ENCODE data around the gene ZCCHC18. TPM values are rescaled to one million over a fixed set of nuclear protein-coding genes. Genes with fewer than 3 reads are reported as not detected.

Gene ZCCHC18
- total and polyA plus RNA-seq, 9 of the 15 experiments (the other 6 are each of a cell fraction or from before 2014, with no cell fraction given): not detected

GRCh38 chrX:104156630-104157529 lies 44.6 kb downstream of the ZCCHC18 start, which contains the start of gene SLC25A53 (continued):
- TF ChIP-seq ZNF280A (IDR thresholded peaks at IDR 0.05; ENCODE audit: low read depth, partially characterized antibody): no peak
- no peak for TF ChIP-seq EWSR1 (IDR thresholded peaks at IDR 0.05; ENCODE audit: borderline replicate concordance, low read depth, partially characterized antibody)
- no peak for TF ChIP-seq ZNF212 (CRISPR knock-in tag; IDR thresholded peaks at IDR 0.05)
- no peak for TF ChIP-seq FUS (optimal IDR thresholded peaks at IDR 0.05; ENCODE audit: low read depth, low read length)
- peak; percentile 89 for TF ChIP-seq NR2C1 (IDR thresholded peaks at IDR 0.05)
- peak; percentile 95 for TF ChIP-seq NR2C1 (tag; IDR thresholded peaks at IDR 0.05)
- TF ChIP-seq HINFP (tag; conservative IDR thresholded peaks at IDR 0.05; ENCODE audit: low read depth): 0 out of 2 replicates have a peak, but pooled peaks have one; percentile 44
- TF ChIP-seq RBFOX2 (IDR thresholded peaks at IDR 0.05; ENCODE audit: low read depth, low read length): peak; percentile 88
- peak; percentile 5 for TF ChIP-seq DACH1 (IDR thresholded peaks at IDR 0.05; ENCODE audit: partially characterized antibody)
- TF ChIP-seq BHLHE40 (IDR thresholded peaks at IDR 0.05; ENCODE audit: low read length): peak; percentile 34; the same call in 1 of the 2 replicates
- 0 out of 2 replicates have a peak, but pooled peaks have one; percentile 13 for TF ChIP-seq NR2C2 (CRISPR knock-in tag; IDR thresholded peaks at IDR 0.05)
- peak; percentile 99 for TF ChIP-seq NR2C2 (tag; IDR thresholded peaks at IDR 0.05)
- TF ChIP-seq FOXK2 (conservative IDR thresholded peaks at IDR 0.05 in 1 of 2, IDR thresholded peaks at IDR 0.05 in 1 of 2; ENCODE audit: low read depth in 2 of 2): peak; percentile 91 to 96
- peak; percentile 99 for TF ChIP-seq MTA1 (IDR thresholded peaks at IDR 0.05; ENCODE audit: borderline replicate concordance)
- TF ChIP-seq ATF1 (CRISPR knock-in tag; IDR thresholded peaks at IDR 0.05): peak; percentile 77
- TF ChIP-seq ATF1 (tag; IDR thresholded peaks at IDR 0.05): peak; percentile 99
- 0 out of 2 replicates have a peak, but pooled peaks have one; percentile 15 for TF ChIP-seq BCOR (IDR thresholded peaks at IDR 0.05)
- peak; percentile 70; the same call in 1 of the 2 replicates for TF ChIP-seq PHF8 (IDR thresholded peaks at IDR 0.05; ENCODE audit: borderline replicate concordance, low read length)
- no peak for TF ChIP-seq CEBPB (tag; IDR thresholded peaks at IDR 0.05)
- TF ChIP-seq TOE1 (IDR thresholded peaks at IDR 0.05; ENCODE audit: borderline replicate concordance): peak; percentile 92
- no peak for TF ChIP-seq TOE1 (CRISPR knock-in tag; IDR thresholded peaks at IDR 0.05; ENCODE audit: borderline replicate concordance, low read depth)
- peak; percentile 84 for TF ChIP-seq ZNF143 (CRISPR knock-in tag; IDR thresholded peaks at IDR 0.05)
- no peak for TF ChIP-seq CHCHD3 (CRISPR knock-in tag; IDR thresholded peaks at IDR 0.05)
- peak; percentile 93 for TF ChIP-seq ELF1 (tag; IDR thresholded peaks at IDR 0.05)
- TF ChIP-seq DPF2 (IDR thresholded peaks at IDR 0.05): 0 out of 2 replicates have a peak, but pooled peaks have one; percentile 13
